HG03521 (cell line): ENCODE data around the gene SRL.
"Not testable (repeated sequence)": the region's sequence is repeated elsewhere in the genome, so short reads cannot be mapped to it uniquely, and the experiment has no call there.

Source experiments
- ATAC-seq: cut with Tn5 transposase; IDR thresholded peaks from one replicate; pipeline ENCODE4 v1.9.1; 2021; ENCODE audit warnings: mild to moderate bottlenecking, moderate library complexity; ENCODE audit not compliant: unreplicated experiment

Gene SRL

DNA sequence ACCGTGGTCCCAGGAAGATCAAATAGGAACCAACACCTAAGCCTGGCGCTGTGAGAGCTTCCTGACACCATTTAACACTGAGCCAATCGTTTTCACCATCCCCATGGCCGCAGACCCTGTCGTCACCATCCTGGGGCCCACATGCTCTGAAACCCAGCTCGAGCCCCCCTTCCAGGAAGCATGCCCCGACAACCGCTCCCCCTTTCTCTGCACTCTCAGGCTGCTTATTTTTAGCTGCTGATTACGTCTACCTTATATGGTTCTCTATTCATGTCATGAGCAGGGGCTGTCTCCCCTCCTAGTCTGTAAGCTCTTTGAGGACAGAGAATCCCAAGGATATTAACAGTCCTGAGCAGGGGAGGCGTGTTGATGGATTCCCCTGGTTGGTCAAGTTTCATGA lies 10.5 kb downstream of the SRL start:
- no peak for ATAC-seq

DNA sequence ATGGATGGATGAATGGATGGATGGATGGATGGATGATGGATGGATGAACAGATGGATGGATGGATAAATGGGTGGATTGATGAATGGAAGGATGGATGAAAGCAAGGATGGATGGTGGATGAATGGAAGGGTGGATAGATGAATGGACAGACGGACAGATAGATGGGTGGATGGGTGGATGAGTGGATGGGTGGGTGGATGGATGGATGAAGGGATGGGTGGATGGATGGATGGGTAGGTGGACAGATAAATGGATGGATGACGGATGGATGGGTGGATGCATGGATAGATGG lies 14.9 kb downstream of the SRL start:
- no peak for ATAC-seq

DNA sequence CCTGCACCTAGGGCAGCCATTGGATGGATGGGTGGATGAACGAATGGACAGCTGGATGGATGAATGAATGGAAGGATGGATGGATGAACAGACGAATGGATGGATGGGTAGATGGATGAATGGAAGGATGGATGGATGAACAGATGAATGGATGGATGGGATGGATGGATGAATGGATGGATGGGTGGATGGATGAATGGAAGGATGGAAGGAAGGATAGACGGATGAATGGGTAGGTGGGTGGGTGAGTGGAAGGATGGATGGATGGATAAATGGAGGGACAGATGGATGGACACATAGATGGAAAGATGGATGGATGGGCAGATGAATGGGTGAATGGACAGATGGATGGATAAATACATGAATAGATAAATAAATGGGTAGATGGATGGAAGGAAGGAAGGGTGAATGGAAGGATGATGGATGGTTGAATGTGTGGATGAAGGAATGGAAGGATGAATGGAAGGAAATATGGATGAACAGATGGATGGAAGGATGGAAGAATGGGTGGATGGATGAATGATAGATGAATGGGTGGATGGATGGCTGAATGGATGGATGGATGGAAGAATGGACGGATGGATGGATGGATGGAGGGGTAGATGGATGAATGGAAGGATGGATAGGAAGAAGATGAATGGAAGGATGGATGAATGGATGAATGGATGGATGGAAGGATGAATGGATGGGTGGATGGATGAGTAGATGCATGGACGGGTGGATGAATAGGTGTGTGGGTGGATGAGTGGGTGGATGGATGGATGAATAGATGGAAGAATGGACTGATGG lies 15.4 kb downstream of the SRL start:
- ATAC-seq = no peak

DNA sequence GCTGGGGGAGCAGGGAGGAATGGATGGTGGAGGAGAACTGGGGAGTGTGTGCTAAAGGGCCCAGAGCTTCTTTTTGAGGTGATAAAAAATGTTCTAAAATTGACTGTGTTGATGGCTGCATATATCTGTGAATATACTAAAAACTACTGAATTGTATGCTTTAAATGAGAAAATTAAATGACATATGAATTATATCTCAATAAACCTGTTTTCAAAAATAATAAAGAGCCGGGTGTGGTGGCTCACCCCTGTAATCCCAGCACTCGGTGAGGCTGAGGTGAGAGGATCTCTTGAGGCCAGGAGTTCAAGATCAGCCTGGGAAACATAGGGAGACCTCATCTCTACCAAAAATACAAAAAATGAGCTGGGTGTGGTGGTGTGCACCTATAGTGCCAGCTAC lies 16.8 kb downstream of the SRL start:
- ATAC-seq = no peak

DNA sequence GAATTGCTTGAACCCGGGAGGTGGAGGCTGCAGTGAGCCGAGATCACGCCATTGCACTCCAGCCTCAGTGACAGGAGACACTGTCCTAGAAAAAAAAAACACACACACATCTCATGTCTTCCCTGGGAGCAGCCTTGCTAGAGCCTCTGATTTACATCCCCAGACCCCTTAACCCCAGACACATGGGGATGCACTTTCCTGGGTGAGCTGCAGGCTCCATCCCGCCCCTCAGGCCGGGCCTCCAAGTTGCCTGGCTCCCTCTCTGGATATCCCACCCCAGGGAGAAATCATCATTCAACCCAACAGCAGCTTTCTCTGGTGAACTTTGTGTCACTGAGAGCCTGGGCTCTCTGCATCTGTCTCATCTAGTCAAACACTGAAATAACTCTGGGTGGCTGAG lies 21.5 kb downstream of the SRL start:
- ATAC-seq = no peak

DNA sequence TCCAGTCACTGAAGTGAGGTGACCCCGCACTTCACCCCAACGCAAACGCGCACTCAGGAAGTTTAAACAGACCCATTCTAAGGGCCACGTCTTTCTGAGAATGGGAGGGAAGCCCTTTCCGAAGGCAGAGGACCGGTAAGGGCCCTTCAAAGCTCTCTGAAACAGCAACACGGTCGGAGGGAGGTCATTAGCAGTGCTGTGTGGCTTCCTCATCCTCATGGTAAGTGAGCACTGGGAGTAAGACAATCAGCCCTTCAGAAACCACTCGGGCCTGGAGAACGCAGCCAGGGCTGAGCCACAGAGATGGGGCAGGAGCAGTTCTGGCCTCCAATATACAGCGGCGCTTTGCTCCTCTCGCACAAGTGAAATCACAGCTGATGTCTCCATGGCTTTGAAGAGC lies 23.7 kb downstream of the SRL start:
- no peak for ATAC-seq

DNA sequence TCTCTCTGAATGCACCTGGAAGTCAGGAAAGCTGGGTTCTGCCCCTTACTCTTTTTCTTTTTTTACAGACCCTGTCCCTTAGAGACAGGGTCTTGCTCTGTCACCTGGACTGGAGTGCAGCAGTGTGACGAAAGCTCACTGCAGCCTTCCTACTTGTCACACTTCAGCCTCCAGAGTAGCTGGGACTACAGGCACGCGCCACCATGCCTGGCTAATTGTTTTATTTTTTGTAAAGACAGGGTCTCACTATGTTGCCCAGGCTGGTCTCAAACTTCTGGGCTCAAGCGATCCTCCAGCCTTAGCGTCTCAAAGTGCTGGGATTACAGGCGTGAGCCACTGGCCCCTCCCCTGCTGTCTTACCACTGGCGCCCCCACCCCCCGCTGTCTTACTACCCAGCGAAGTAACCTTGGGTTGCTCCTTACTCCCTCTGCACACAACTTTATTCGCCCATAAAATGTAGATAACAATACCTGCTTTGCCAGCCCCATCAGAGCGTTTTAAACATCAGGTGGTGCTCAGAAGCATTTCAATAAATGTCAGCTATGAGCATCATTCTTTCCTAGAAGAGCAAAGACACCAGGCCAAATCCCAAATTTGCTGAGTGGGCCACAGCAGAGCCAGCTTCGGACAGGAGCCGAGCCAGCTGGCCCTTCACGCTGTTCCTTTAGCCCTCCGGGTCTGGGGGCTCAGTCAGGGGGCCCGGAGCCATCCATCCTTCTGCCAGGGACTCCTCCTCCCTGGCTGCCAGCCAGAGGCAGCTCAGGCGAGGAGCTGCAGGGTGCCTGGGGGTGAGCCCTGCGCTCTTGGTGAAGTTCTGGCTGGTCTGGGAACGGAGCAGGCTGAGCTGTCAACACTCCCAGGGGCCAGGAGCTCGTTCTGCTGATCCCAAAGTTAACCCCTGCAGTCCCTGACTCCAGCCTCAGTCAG lies 24.4 kb downstream of the SRL start:
- no peak for ATAC-seq

DNA sequence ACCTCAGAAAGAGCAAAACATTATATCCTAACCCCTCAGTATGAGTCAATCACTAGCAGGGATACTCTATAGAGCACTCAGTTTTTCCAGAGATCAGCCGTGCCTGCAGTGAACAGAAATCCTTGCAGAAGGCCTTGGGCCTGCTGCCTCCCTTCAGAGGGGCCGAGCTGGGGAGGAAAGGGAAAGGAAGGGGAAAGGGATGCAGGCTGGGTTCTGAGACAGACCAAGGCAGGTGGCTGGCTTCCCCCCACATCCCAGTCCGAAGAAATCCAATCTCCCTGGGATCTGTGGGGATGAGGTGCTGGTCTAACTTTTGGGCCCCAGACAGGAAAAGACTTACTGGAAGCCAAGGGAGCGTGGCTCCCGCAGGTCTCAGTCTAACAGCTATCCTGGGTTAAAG lies 25.3 kb downstream of the SRL start:
- ATAC-seq = no peak

DNA sequence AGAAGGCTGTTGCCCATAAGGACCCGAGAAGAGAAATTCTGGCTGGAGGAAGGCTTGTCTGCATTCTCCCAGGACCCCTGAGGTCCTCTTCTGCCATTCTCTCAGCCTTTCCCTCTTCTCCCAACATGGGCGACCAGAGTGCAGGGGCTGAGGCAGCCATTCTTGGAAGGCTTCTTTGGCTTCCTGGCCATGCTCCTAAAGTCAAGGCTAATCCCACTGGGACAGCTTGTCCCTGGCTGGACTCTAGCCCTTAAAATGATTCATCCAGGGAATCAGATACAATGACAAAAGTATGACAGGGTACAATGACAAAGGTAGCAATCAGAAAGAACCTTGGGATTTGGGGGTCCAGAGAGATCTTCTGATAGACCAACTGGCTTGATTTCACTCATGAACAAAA lies 26.8 kb downstream of the SRL start:
- no peak for ATAC-seq

DNA sequence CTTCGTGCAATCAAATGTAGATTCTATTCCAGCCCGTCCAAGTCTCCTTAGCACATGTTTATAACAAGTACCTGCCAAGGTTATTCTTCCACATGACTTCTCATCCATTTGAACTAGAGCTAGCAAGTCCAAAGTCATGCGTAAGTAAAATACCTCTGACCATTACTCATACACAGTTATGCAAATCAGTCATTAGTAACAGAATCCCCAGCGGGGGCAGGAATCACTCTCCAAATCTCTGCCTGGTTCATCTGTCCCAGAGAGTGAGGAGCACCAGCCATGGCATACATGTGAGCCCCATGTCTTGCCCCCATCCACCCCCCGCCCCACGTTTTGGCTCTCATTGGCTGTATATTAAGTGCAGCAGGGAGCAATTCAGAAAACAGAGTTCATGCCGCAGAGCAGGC lies 27.7 kb downstream of the SRL start:
- no peak for ATAC-seq

DNA sequence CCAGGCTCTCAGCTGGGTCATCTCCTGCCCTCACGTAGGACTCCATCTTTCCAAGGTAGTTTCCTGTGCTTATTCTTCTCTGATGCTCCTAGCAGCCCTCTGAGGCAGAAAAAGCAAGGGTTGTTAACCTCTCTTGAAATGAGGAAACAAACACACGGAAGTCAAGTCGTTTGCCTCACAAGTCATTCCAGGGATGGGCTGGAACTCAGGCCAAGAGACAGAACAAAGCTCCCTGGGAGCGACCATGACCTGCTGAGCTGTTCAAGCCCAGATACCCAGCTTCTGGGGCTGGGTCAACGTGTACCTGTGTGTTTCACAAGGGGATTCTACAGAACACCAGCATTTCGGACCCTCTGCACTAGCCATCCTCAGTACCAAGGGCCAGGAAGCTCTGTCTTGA lies 28.1 kb downstream of the SRL start:
- no peak for ATAC-seq

DNA sequence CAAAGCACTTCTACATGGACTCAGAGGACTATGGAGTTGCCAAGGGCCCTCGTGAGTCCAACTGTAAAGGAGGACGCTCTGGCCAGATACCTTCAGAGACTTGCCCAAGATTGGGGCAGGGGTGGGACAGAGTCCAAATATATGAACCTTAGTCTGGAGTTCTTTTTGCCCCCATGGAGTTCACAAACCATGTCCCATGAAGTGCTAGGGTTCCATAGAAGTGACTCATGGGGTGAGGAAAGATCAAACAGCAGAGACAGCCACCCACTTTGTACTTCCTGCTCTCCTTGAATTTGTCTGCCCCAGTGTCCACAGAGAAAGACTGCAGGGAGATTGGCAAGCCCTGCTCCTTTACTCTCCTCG lies 29.0 kb downstream of the SRL start:
- no peak for ATAC-seq

DNA sequence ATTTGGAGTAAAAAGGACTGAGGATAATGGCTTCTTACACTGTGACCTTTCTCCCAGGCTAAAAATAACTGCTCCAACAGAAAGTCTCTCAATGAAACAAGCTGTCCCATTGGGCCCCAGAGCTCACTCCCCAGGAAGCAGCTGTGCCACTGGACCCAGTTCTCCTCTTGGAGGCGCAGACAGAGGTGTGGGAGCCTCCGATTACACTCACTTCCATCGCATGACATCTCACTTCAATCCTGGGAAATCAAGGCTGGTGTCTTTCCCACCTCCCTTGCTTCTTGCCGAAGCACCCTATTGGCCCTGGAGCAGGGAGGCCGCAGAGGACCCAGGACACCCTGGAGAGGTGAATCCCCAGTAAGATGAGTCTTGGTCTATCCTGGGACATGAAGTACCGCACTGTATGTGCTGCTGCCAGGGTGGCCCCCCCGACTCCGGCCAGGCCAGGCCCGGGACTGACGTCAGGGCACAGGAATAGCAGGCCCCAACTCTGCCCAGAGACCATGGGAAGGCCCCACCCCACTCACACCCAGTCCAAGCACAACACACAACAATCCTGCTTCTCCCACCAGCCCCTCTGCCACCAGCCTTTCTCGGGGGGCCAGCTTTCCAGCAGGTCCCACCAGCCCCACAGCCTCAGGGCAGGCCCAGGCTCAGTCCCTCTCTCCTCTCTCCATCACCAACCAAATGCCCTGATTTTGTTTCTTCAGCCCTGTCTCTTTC lies 29.5 kb downstream of the SRL start:
- no peak for ATAC-seq

DNA sequence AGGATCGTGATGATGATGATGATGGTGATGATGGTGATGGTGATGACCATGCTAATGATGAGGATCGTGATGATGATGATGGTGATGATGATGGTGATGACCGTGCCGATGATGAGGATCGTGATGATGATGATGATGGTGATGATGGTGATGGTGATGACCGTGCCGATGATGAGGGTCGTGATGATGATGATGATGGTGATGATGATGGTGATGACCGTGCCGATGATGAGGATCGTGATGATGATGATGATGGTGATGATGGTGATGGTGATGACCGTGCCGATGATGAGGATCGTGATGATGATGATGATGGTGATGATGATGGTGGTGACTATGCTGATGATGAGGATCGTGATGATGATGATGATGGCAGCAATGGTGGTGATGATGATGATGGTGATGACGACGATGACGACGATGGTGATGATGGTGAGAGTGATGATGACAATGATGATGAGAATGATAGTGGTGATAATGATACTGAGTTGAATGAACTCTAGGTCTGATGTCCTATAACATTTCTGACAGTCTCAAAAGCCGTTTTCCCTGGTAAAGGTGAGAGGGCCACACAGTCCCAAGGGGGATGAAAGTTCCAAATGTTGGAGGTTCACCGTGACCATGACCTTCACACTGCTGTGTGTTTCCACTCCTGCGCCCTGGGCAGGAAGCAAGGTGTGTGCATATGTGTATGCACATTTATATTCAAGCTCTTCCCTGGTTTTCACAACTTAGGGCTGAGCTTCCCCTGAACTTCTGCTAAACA lies 30.3 kb downstream of the SRL start:
- not testable (repeated sequence) for ATAC-seq

DNA sequence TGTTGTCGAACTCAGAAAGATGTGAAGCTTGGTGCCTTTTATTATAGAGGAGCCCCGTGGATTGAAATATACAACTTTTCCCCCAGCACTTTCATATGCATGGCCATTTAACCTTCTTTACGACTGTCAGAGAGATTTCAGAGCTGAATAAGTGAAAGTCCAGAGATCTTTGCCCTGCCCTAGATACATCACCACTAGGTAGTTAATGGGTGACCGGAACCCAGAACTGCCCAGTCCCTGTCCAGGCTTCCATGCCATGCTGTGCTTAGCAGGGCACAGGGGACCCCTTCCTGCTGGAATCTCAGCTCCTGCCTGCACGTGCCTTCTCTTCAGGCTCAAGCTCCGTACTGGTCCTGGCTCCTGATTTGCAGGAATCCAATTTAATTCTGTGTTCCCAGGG lies 32.2 kb downstream of the SRL start:
- ATAC-seq = no peak

DNA sequence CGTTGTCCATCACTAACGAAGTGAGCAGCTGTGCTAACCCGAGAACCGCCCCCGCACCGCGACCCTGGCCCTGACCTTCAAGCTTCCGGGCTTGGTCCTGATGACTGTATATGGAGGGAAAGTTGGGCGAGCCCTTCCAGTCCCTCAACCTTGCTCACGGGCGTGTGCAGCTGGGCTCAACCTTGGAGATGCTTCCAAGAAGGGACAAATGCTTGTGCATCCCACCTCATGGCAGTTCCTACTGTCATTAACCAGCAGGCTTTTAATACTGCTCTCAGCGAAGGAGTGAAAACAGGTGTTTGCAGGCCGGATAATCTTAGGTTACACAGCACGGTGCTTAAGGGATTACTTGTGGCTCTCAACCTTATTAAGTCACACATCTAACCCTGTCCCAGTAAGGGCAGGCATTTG lies 33.5 kb downstream of the SRL start:
- ATAC-seq = no peak

DNA sequence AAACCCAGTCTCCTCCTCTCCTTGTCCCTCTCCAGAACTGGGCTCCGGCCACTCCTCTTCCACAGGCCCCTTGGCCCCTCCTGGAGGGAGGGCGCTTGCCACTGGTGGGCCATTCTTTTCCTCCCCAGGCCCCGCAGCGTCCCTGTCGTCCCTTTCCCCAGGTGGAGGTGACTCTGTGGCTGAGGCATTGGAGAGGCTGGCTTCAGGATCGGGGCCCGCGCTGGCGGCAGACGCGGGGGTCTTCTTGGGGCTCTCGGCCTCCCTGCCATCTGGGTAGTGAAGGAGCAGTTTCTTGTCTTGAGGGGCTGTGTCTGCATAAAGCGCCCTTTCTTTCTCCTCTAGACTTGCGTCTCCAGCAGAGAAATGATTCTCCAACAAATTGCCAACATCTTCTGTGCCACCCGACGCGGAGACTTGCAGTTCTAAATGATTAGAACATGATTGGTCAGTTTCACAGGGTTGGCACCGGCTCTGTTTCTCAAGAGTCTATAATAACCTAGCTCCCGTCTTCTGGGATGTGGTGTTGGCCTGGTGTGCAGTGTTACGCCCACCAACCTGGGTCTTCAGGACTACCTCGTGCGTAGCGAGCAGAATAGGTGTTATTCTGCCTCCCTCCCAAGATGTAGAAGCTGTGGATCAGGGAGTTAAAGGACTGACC lies 34.1 kb downstream of the SRL start:
- ATAC-seq = no peak

DNA sequence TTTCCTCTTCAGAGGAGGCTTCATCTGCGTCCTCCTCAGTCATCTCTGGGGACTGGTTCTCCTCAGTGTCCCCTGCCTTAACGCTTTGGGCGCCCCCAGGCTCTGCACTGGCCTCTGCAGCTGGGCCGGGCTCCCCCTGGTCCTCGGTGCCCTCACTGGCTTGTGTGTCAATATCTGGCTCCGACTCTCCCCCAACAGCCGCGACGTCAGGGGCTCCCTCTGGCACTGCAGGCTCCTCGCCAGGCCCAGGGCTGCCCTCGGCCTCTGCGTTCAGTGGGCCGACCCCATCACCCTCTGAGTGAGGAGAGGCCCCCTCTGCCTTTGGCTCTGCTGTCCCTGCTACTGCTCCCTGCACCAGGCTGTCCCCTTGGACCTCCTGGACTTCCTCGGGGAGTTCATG lies 34.7 kb downstream of the SRL start:
- ATAC-seq = no peak

DNA sequence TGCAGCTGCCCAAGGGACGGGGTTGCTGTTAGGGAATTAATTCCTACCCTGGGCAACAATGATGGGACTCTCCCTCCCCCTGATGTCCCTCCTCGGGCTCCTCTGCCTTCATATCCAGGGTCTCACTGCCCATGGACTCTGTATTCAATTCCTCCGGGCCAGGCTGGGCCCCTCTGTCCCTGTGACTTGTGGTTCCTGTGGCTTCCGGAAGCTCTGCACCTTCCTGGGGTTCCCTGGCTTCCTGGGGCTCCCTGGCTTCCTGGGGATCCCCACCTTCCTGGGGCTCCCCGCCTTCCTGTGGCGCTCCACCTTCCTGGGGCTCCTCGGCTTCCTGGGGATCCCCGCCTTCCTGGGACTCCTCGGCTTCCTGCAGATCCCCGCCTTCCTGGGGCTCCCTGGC lies 35.2 kb downstream of the SRL start:
- ATAC-seq = no peak

DNA sequence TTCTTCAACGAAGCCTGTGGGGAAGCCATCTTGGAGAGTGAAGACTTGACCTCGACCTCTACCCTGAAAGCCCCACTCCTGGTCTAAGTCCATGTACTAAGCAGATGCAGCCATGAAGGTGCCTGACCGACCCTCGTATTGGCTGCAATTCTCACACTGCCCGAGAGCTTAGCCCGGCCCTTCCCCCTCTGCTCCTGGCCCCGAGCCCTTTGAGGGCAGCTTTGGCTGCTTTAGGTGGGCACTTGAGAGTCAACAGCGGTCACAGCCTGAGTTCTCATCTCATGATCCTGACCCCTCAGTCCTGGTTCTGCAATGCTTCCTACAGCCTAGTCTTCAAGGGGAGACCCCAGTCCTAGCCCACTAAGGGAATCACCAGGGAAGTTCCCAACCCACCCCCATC lies 35.9 kb downstream of the SRL start:
- no peak for ATAC-seq

DNA sequence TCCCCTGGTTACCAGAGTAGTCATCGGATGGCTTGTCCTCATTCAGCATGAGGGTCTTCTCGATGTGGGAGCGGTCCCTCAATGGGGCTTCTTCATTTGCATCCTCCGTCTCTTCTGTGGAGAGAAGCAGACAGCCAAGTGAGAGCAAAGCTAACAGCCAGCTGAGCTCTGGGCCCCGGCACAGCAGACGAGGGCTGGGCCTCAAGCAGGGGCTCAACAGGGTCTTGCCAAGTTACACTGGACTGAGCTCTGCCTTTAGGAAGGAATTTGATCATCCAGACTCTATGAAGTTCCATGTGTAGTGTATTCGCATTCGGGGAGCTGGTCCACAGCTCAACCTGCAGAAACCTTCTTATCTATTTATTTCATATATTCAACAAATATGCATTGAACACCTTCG lies 37.4 kb downstream of the SRL start:
- no peak for ATAC-seq
